Dedifferentiated amniotic fluid mesenchymal stem cell (primary cell): ENCODE measurements around the gene APCDD1L.
"Not testable (repeated sequence)": the region's sequence is repeated elsewhere in the genome, so short reads cannot be mapped to it uniquely, and the experiment has no call there.

Experiments used
- DNase-seq: peaks from one replicate; pipeline ENCODE4 v3.0.0-alpha.2; 2016; ENCODE audit errors: extremely low spot score

Gene APCDD1L

GRCh38 chr20:58416057-58416456 lies 99.1 kb downstream of the APCDD1L start:
- DNase-seq = no peak

- DNase-seq = not testable (repeated sequence)
Observed at GRCh38 chr20:58414786-58415185, 100.4 kb downstream of the APCDD1L start.

DNA sequence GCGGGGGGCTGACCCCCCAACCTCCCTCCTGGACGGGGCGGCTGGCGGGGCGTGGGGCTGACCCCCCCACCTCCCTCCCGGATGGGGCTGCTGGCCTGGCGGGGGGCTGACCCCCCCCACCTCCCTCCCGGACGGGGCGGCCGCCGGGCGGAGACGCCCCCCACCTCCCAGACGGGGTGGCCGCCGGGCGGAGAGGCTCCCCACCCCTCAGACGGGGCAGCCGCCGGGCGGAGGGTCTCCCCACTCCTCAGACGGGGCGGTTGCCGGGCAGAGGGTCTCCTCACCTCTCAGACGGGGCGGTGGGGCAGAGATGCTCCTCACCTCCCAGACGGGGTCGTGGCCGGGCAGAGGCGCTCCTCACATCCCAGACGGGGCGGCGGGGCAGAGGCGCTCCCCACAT lies 101.0 kb downstream of the APCDD1L start:
- DNase-seq = not testable (repeated sequence)
